ENCODE results near the gene TP53TG5.
A peak's percentile ranks its signal among the peaks of the same experiment; 100 is the strongest.

TP53TG5 gene

DNA sequence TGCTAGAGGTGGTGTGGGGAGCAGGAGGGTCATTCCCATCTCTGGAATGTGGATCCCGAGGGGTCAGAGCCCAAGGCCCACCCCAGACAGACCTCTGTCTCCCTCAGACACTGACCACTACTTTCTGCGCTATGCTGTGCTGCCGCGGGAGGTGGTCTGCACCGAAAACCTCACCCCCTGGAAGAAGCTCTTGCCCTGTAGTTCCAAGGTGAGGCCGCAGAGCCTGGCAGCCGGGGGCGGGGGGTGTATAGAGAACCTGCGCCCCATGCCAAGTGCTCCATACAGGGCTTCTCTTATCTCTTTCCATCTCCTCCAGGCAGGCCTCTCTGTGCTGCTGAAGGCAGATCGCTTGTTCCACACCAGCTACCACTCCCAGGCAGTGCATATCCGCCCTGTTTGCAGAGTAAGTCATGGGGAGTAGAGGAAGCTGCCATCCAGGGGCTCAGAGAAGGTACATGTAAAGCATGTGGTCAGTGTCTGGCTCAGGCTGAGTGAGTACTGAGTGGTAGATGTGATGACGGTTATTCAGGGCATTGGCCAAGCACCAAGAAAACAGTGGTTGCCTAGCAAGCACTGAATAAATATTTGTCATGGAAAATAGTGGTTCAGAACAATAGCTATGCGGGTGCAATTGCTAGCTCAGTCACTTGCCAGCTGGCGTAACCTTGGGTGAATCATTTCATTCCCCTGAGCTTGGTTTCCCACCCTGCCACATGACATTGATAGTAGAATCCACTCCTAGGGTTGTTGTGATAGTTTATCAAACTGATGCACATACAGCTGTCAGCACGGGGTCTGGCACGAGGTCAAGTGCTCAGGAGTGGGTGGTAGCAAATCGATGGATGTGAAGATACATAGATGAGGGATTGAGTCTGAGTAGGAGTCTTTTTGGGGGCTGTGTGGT lies 41.3 kb upstream of the TP53TG5 start:
- TF ChIP-seq, protein P1, sequence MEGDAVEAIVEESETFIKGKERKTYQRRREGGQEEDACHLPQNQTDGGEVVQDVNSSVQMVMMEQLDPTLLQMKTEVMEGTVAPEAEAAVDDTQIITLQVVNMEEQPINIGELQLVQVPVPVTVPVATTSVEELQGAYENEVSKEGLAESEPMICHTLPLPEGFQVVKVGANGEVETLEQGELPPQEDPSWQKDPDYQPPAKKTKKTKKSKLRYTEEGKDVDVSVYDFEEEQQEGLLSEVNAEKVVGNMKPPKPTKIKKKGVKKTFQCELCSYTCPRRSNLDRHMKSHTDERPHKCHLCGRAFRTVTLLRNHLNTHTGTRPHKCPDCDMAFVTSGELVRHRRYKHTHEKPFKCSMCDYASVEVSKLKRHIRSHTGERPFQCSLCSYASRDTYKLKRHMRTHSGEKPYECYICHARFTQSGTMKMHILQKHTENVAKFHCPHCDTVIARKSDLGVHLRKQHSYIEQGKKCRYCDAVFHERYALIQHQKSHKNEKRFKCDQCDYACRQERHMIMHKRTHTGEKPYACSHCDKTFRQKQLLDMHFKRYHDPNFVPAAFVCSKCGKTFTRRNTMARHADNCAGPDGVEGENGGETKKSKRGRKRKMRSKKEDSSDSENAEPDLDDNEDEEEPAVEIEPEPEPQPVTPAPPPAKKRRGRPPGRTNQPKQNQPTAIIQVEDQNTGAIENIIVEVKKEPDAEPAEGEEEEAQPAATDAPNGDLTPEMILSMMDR (IDR thresholded peaks at IDR 0.05), result no peak
- H3K4me3 ChIP-seq, result no peak overlapping the region
- peak overlapping the region; percentile 39 to 82 for H3K27ac ChIP-seq
- no peak for DNase-seq (ENCODE audit: low spot score)

GRCh38 chr20:45416917-45417316 lies 38.8 kb upstream of the TP53TG5 start:
- no peak for DNase-seq (ENCODE audit: low spot score)
- peak overlapping the region in 1 of 2 donors; percentile 80 for H3K27ac ChIP-seq

GRCh38 chr20:45415822-45416637 lies 37.9 kb upstream of the TP53TG5 start, which contains the start of gene PIGT:
PIGT (plus strand) TSS chr20:45416141; CDS start chr20:45416157, 16 bp downstream.
- TF ChIP-seq, protein P1 (IDR thresholded peaks at IDR 0.05), result no peak
- H3K4me3 ChIP-seq, result peak within 1 kb of the TSS; percentile 77
- DNase-seq (ENCODE audit: low spot score), result peak; percentile 89
- H3K27ac ChIP-seq, result peak within 1 kb of the TSS; percentile 80 to 83

More at GRCh38 chr20:45416917-45417316, 38.8 kb upstream of the TP53TG5 start:
- H3K4me3 ChIP-seq, result peak overlapping the region; percentile 77
- TF ChIP-seq, protein P1 (IDR thresholded peaks at IDR 0.05), result no peak

GRCh38 chr20:45413479-45413878 lies 35.4 kb upstream of the TP53TG5 start:
- TF ChIP-seq, protein P1 (IDR thresholded peaks at IDR 0.05), result no peak
- no peak overlapping the region for H3K27ac ChIP-seq
- no peak for DNase-seq (ENCODE audit: low spot score)
- H3K4me3 ChIP-seq, result no peak overlapping the region

DNA sequence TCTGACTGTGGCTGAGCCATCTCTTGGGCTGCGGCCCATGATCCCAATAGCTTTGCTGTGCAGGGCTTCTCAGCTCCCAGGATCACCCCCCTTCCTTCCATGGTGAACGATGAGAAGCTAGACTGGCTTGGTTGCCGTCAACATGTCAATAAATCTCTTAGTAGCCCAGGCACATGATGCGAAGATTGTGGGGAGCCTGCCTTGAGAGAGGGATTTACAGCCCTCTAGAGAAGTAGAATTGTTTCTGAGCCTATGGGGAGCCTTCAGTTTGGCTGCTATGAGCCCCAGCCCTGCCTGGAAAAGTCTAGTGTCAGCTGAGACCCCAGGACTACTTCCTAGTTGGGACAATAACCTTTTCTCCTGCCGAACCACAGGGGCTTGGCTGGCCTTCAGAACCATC lies 34.5 kb upstream of the TP53TG5 start:
- Histone ChIP-seq H3K4me3 (no peak overlapping the region), H3K27ac (no peak overlapping the region)
- no peak for DNase-seq (ENCODE audit: low spot score)
- TF ChIP-seq, protein P1 (IDR thresholded peaks at IDR 0.05), result no peak

GRCh38 chr20:45410887-45411286 lies 32.8 kb upstream of the TP53TG5 start:
- Histone ChIP-seq H3K27ac (no peak overlapping the region), H3K4me3 (no peak overlapping the region)
- no peak for DNase-seq (ENCODE audit: low spot score)
- TF ChIP-seq, protein P1 (IDR thresholded peaks at IDR 0.05), result no peak

Measured in coronary artery (tissue), 2 donors.